GM12878 (cell line): ENCODE results near the gene COL16A1. TPM values are rescaled to one million over a fixed set of nuclear protein-coding genes. Genes with fewer than 3 reads are reported as not detected.

Source experiments
- CHD4 ChIP-seq: fragments of 200-600 bp; sonication (generic); IDR thresholded peaks from 2 replicates; pipeline ENCODE4 v1.6.1; 2016; ENCODE audit warnings: mild to moderate bottlenecking
- CREB1 ChIP-seq: IDR thresholded peaks from 2 replicates; pipeline ENCODE4 v1.6.1; 2012; ENCODE audit warnings: low read depth, mild to moderate bottlenecking, inconsistent platforms
- DPF2 ChIP-seq: fragments of 450-650 bp; IDR thresholded peaks from 2 replicates; pipeline ENCODE4 v1.6.1; 2017; ENCODE audit warnings: mild to moderate bottlenecking
- EP300 ChIP-seq, 2 experiments: fragments of 150-350 bp in 1 of 2; IDR thresholded peaks; 2 replicates each; pipeline ENCODE4 v1.6.1; 2011 to 2012; ENCODE audit warnings: low read depth in 2 of 2, low read length in 2 of 2, borderline replicate concordance in 1 of 2, improper control_type of control experiment in 1 of 2, inconsistent platforms in 1 of 2; ENCODE audit not compliant: control insufficient read depth in 1 of 2
- IKZF1 ChIP-seq: fragments of 450-650 bp; conservative IDR thresholded peaks from 2 replicates; pipeline ENCODE4 v1.6.1; 2017; ENCODE audit warnings: antibody characterized with exemption, mild to moderate bottlenecking
- JUND ChIP-seq: IDR thresholded peaks from 2 replicates; pipeline ENCODE4 v1.6.1; 2012; ENCODE audit warnings: low read depth, mild to moderate bottlenecking, low read length, improper control_type of control experiment, moderate library complexity
- KAT2A ChIP-seq: conservative IDR thresholded peaks from 2 replicates; pipeline ENCODE4 v1.6.1; 2011; ENCODE audit warnings: low read depth, low read length; ENCODE audit not compliant: control insufficient read depth
- LARP7 ChIP-seq: fragments of 450-650 bp; IDR thresholded peaks from 2 replicates; pipeline ENCODE4 v1.6.1; 2017; ENCODE audit warnings: mild to moderate bottlenecking
- MTA2 ChIP-seq: fragments of 450-650 bp; IDR thresholded peaks from 2 replicates; pipeline ENCODE4 v1.6.1; 2016; ENCODE audit warnings: low read depth, mild to moderate bottlenecking, moderate library complexity
- NFYA ChIP-seq: IDR thresholded peaks from 2 replicates; pipeline ENCODE4 v1.6.1; 2011; ENCODE audit warnings: low read depth, mild to moderate bottlenecking, low read length, improper control_type of control experiment, borderline replicate concordance
- PML ChIP-seq: IDR thresholded peaks from 2 replicates; pipeline ENCODE4 v1.6.1; 2012; ENCODE audit warnings: low read length, inconsistent platforms
- POLR2AphosphoS5 ChIP-seq: IDR thresholded peaks from 2 replicates; pipeline ENCODE4 v1.6.1; 2011; ENCODE audit warnings: mild to moderate bottlenecking, low read length, inconsistent platforms
- YBX1 ChIP-seq: fragments of 450-650 bp; IDR thresholded peaks from 2 replicates; pipeline ENCODE4 v1.6.1; 2016; ENCODE audit warnings: antibody characterized with exemption
- ZBED1 ChIP-seq: IDR thresholded peaks from 2 replicates; pipeline ENCODE4 v1.6.1; 2016; ENCODE audit warnings: borderline replicate concordance
- ZSCAN29 ChIP-seq: fragments of 450-650 bp; IDR thresholded peaks from 2 replicates; pipeline ENCODE4 v1.6.1; 2017; ENCODE audit warnings: mild to moderate bottlenecking, moderate library complexity
- polyA plus RNA-seq, 11 experiments: library from polyadenylated mRNA; depleted of rRNA in 4 of 11; unstranded in 6 of 11; stranded (reverse) in 5 of 11; fragments of >200 nt; fragmentation: Nextera tagmentation in 4 of 11; fragmentation: Illumina TruSeq in 1 of 11; extraction: Ambion mirVana in 4 of 11; extraction: Trizol in 1 of 11; gene quantifications; 1 replicate in 1 of 11; 2 replicates in 10 of 11; pipeline versions ENCODE4 v1.2.1 to v1.2.3, GENCODE V29; 2011 to 2016; ENCODE audit warnings: inconsistent platforms in 2 of 11, missing spikeins in 2 of 11, low read depth in 1 of 11
- total RNA-seq, 4 experiments: library from RNA; depleted of rRNA in 3 of 4; stranded (reverse); fragments of >200 nt in 3 of 4; fragmentation: Illumina TruSeq in 1 of 4; extraction: Trizol in 1 of 4; gene quantifications; 2 replicates each; pipeline versions ENCODE4 v1.2.1 to v1.2.3, GENCODE V29; 2013 to 2021
- TF ChIP-seq, protein P1 (sequence below): fragments of 450-650 bp; formaldehyde crosslinking; IDR thresholded peaks from 2 replicates; pipeline ENCODE4 v1.4.0; 2022; ENCODE audit warnings: mild to moderate bottlenecking, moderate library complexity
- TF ChIP-seq, protein P2 (sequence below): fragments of 450-650 bp; formaldehyde crosslinking; IDR thresholded peaks from 2 replicates; pipeline ENCODE4 v1.5.0; 2022; ENCODE audit warnings: mild to moderate bottlenecking, missing genetic modification characterization
- TF ChIP-seq, protein P3 (sequence below): fragments of 450-650 bp; conservative IDR thresholded peaks from 2 replicates; pipeline ENCODE4 v1.6.1; 2017; ENCODE audit warnings: mild to moderate bottlenecking, moderate library complexity
- TF ChIP-seq, protein P4 (sequence below): fragments of 450-650 bp; IDR thresholded peaks from 2 replicates; pipeline ENCODE4 v1.6.1; 2017; ENCODE audit warnings: mild to moderate bottlenecking, moderate library complexity

The COL16A1 gene
- total and polyA plus RNA-seq, 10 of the 15 experiments (the other 5 are each of a cell fraction or from before 2014, with no cell fraction given): 0.02 to 3.7 (median 0.59) TPM

DNA sequence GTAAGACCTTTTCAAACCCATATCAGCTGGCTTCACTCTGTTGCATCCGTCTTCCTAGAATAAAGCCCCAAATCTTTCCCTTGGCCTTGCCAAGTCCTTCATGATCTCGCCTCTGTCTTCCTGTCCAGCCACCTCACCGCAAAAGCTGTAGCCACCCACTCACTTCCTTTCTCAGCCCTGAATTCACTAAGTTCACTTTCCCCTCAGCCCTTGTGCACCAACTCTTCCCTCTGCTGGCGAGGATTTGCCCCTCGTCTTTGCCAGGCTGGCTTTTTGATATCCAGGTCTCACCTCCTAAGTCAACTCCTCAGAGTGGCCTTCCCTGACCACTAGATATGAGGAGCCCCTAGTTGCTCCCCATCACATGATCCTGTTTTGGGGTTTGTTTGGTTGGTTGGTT, 3.9 kb upstream of the COL16A1 start (continued):
- TF ChIP-seq NFYA (no peak), POLR2AphosphoS5 (no peak), CREB1 (no peak), ZBED1 (no peak), ZSCAN29 (no peak), MTA2 (no peak; the same call in 1 of the 2 replicates), LARP7 (no peak), JUND (no peak), IKZF1 (peak; percentile 88), KAT2A (no peak), YBX1 (no peak), EP300 (IDR thresholded peaks at IDR 0.05; ENCODE audit: borderline replicate concordance in 1 of 2, control insufficient read depth in 1 of 2, low read depth in 2 of 2, low read length in 2 of 2) (no peak), PML (no peak), CHD4 (no peak), DPF2 (0 out of 2 replicates have a peak, but pooled peaks have one; percentile 56)
- TF ChIP-seq, protein P1, sequence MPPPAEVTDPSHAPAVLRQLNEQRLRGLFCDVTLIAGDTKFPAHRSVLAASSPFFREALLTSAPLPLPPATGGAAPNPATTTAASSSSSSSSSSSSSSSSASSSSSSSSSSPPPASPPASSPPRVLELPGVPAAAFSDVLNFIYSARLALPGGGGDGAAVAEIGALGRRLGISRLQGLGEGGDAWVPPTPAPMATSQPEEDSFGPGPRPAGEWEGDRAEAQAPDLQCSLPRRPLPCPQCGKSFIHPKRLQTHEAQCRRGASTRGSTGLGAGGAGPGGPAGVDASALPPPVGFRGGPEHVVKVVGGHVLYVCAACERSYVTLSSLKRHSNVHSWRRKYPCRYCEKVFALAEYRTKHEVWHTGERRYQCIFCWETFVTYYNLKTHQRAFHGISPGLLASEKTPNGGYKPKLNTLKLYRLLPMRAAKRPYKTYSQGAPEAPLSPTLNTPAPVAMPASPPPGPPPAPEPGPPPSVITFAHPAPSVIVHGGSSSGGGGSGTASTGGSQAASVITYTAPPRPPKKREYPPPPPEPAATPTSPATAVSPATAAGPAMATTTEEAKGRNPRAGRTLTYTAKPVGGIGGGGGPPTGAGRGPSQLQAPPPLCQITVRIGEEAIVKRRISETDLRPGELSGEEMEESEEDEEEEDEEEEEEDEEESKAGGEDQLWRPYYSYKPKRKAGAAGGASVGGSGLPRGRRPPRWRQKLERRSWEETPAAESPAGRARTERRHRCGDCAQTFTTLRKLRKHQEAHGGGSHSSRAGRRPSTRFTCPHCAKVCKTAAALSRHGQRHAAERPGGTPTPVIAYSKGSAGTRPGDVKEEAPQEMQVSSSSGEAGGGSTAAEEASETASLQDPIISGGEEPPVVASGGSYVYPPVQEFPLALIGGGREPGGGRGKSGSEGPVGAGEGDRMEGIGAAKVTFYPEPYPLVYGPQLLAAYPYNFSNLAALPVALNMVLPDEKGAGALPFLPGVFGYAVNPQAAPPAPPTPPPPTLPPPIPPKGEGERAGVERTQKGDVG (CRISPR knock-in tag): no peak
- TF ChIP-seq, protein P2, sequence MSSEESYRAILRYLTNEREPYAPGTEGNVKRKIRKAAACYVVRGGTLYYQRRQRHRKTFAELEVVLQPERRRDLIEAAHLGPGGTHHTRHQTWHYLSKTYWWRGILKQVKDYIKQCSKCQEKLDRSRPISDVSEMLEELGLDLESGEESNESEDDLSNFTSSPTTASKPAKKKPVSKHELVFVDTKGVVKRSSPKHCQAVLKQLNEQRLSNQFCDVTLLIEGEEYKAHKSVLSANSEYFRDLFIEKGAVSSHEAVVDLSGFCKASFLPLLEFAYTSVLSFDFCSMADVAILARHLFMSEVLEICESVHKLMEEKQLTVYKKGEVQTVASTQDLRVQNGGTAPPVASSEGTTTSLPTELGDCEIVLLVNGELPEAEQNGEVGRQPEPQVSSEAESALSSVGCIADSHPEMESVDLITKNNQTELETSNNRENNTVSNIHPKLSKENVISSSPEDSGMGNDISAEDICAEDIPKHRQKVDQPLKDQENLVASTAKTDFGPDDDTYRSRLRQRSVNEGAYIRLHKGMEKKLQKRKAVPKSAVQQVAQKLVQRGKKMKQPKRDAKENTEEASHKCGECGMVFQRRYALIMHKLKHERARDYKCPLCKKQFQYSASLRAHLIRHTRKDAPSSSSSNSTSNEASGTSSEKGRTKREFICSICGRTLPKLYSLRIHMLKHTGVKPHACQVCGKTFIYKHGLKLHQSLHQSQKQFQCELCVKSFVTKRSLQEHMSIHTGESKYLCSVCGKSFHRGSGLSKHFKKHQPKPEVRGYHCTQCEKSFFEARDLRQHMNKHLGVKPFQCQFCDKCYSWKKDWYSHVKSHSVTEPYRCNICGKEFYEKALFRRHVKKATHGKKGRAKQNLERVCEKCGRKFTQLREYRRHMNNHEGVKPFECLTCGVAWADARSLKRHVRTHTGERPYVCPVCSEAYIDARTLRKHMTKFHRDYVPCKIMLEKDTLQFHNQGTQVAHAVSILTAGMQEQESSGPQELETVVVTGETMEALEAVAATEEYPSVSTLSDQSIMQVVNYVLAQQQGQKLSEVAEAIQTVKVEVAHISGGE (CRISPR knock-in tag): no peak
- TF ChIP-seq, protein P3, sequence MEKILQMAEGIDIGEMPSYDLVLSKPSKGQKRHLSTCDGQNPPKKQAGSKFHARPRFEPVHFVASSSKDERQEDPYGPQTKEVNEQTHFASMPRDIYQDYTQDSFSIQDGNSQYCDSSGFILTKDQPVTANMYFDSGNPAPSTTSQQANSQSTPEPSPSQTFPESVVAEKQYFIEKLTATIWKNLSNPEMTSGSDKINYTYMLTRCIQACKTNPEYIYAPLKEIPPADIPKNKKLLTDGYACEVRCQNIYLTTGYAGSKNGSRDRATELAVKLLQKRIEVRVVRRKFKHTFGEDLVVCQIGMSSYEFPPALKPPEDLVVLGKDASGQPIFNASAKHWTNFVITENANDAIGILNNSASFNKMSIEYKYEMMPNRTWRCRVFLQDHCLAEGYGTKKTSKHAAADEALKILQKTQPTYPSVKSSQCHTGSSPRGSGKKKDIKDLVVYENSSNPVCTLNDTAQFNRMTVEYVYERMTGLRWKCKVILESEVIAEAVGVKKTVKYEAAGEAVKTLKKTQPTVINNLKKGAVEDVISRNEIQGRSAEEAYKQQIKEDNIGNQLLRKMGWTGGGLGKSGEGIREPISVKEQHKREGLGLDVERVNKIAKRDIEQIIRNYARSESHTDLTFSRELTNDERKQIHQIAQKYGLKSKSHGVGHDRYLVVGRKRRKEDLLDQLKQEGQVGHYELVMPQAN: no peak
- TF ChIP-seq, protein P4, sequence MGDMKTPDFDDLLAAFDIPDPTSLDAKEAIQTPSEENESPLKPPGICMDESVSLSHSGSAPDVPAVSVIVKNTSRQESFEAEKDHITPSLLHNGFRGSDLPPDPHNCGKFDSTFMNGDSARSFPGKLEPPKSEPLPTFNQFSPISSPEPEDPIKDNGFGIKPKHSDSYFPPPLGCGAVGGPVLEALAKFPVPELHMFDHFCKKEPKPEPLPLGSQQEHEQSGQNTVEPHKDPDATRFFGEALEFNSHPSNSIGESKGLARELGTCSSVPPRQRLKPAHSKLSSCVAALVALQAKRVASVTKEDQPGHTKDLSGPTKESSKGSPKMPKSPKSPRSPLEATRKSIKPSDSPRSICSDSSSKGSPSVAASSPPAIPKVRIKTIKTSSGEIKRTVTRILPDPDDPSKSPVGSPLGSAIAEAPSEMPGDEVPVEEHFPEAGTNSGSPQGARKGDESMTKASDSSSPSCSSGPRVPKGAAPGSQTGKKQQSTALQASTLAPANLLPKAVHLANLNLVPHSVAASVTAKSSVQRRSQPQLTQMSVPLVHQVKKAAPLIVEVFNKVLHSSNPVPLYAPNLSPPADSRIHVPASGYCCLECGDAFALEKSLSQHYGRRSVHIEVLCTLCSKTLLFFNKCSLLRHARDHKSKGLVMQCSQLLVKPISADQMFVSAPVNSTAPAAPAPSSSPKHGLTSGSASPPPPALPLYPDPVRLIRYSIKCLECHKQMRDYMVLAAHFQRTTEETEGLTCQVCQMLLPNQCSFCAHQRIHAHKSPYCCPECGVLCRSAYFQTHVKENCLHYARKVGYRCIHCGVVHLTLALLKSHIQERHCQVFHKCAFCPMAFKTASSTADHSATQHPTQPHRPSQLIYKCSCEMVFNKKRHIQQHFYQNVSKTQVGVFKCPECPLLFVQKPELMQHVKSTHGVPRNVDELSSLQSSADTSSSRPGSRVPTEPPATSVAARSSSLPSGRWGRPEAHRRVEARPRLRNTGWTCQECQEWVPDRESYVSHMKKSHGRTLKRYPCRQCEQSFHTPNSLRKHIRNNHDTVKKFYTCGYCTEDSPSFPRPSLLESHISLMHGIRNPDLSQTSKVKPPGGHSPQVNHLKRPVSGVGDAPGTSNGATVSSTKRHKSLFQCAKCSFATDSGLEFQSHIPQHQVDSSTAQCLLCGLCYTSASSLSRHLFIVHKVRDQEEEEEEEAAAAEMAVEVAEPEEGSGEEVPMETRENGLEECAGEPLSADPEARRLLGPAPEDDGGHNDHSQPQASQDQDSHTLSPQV: no peak
